Testis (tissue), 3 donors: Measurements from ENCODE around the gene RPTOR. TPM values are rescaled to one million over a fixed set of nuclear protein-coding genes. Genes with fewer than 3 reads are reported as not detected.
A peak's percentile ranks its signal among the peaks of the same experiment; 100 is the strongest.

ENCODE experiments used
- DNase-seq: peaks from one replicate; pipeline ENCODE4 v3.0.0-alpha.2; 2019
- H3K27ac ChIP-seq, 2 donors: fragments of 200-600 bp; sonication (generic); one replicate each; pipeline ENCODE4 v1.5.1; 2019
- H3K27me3 ChIP-seq: fragments of 200-600 bp; sonication (generic); one replicate; pipeline ENCODE4 v1.5.1; 2019
- H3K36me3 ChIP-seq: fragments of 200-600 bp; sonication (generic); one replicate; pipeline ENCODE4 v1.5.1; 2017; ENCODE audit warnings: low read depth; ENCODE audit errors: missing control alignments
- H3K4me1 ChIP-seq: fragments of 200-600 bp; sonication (generic); one replicate; pipeline ENCODE4 v1.5.1; 2019
- H3K4me3 ChIP-seq, 2 donors: fragments of 200-600 bp; sonication (generic); one replicate each; pipeline ENCODE4 v1.5.1; 2017 to 2019
- H3K9me3 ChIP-seq: fragments of 200-600 bp; sonication (generic); one replicate; pipeline ENCODE4 v1.5.1; 2017
- POLR2A ChIP-seq: fragments of 450-650 bp; IDR thresholded peaks from one replicate; pipeline ENCODE4 v1.6.1; 2017; ENCODE audit warnings: antibody characterized with exemption, mild to moderate bottlenecking, moderate library complexity
- WGBS, 2 donors: methylation state at CpG; one replicate each; pipeline ENCODE4 v1.1.5; 2018; 5-methylcytosine and 5-hydroxymethylcytosine counted together
- intact Hi-C: fragments of 100-400 bp; cut with DNase I; formaldehyde crosslinking; loops from one replicate; pipeline ENCODE4 v1.15.1; 2023; ENCODE audit warnings: low total_unique reads
- polyA plus RNA-seq: library from polyadenylated mRNA; stranded (reverse); fragments of 350-450 nt; fragmentation: Illumina TruSeq; extraction: RNeasy Lipid Tissue Mini Kit (QIAGEN cat#74804); gene quantifications from one replicate; pipeline ENCODE4 v1.2.3, GENCODE V29; 2014; ENCODE audit warnings: low read depth, low replicate concordance; ENCODE audit not compliant: insufficient read depth
- total RNA-seq, 2 donors: library from RNA; depleted of rRNA; stranded (reverse); fragments of >200 nt; gene quantifications; one replicate each; pipeline ENCODE4 v1.2.3, GENCODE V29; 2016
- TF ChIP-seq, protein P1 (sequence below), 3 experiments: fragments of 450-650 bp in 2 of 3; fragments of 200-600 bp in 1 of 3; sonication (generic) in 1 of 3; IDR thresholded peaks; one replicate each; pipeline ENCODE4 v1.5.1; 2016 to 2019; ENCODE audit warnings: antibody characterized with exemption in 3 of 3, mild to moderate bottlenecking in 2 of 3, moderate library complexity in 1 of 3

The RPTOR gene
- total and polyA plus RNA-seq, 3 donors from 2014 or later = 21.8 to 68.3 (median 56.6) TPM

DNA sequence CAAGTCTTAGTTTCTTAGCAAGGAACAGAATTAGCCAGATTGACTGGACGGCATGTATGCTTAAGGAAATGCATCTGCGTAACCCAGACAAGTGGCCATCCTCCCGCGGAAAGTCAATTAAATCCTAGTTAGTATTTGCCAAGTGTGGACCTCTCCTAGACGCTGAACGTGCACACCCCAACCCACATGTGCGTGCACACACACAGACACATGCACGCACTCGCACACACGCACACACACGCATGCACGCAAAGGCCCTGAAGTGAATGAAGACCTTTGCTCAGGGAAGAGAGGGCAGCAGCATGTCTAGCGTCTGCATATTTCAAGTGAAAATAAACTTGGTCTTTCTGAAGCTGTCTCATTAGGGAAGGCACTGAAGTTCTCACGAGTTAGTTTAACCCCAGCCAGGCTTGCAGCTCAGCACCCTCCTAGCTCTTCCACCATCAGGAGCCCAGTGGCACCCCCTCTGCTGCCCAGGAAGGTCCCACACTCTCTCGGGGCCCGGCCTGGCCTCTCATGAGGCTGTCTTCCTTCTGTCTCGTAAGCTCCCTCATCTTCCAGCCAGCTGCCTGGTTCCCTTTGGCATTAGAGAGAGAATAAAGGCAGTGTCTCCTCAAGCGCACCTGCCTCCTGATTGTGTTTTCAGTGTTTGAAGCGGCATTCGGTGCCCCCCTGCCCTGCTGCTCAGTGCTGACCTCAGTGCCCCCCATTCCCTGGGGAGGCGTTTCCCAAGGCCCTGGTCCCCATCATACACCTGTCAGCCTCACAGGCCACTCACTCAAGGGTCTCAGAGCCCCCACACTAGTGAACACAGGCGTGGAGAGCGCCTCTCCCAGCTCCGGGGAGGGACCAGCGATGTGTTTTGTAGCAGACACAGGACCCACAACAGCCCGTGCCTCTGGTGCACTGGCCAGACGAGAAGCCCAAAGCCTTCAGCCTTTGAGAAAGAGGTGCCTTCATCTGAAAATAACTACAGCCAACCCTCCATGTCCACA is 394.8 kb downstream of the RPTOR start:
- Histone ChIP-seq H3K4me3 (no peak overlapping the region), H3K9me3 (no peaks in the 10 kb centered on the region), H3K27me3 (no peaks in the 10 kb centered on the region), H3K4me1 (peaks cover 18% of the 10 kb centered on the region), H3K27ac (no peak overlapping the region), H3K36me3 (no peaks in the 10 kb centered on the region)
- DNase-seq = no peak
- 94% methylated on average over 24 to 27 of the region's 27 CpGs for WGBS, 2 donors
- no peak for TF ChIP-seq POLR2A
- TF ChIP-seq, protein P1, sequence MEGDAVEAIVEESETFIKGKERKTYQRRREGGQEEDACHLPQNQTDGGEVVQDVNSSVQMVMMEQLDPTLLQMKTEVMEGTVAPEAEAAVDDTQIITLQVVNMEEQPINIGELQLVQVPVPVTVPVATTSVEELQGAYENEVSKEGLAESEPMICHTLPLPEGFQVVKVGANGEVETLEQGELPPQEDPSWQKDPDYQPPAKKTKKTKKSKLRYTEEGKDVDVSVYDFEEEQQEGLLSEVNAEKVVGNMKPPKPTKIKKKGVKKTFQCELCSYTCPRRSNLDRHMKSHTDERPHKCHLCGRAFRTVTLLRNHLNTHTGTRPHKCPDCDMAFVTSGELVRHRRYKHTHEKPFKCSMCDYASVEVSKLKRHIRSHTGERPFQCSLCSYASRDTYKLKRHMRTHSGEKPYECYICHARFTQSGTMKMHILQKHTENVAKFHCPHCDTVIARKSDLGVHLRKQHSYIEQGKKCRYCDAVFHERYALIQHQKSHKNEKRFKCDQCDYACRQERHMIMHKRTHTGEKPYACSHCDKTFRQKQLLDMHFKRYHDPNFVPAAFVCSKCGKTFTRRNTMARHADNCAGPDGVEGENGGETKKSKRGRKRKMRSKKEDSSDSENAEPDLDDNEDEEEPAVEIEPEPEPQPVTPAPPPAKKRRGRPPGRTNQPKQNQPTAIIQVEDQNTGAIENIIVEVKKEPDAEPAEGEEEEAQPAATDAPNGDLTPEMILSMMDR (IDR thresholded peaks at IDR 0.05) = no peak
- intact Hi-C loops = no loop called here

- H3K36me3 ChIP-seq = no peaks in the 10 kb centered on the region
- DNase-seq = no peak
- H3K9me3 ChIP-seq = no peaks in the 10 kb centered on the region
- WGBS, 2 donors = 91 to 92% methylated on average over 24 to 38 of the region's 38 CpGs
- intact Hi-C loops = no loop called here
- TF ChIP-seq, protein P1 (IDR thresholded peaks at IDR 0.05) = no peak
- TF ChIP-seq POLR2A = no peak
- no peak overlapping the region for H3K4me3 ChIP-seq
- H3K27me3 ChIP-seq = no peaks in the 10 kb centered on the region
- peaks cover 18% of the 10 kb centered on the region for H3K4me1 ChIP-seq
- no peak overlapping the region for H3K27ac ChIP-seq
Observed at GRCh38 chr17:80940171-80941123, 395.8 kb downstream of the RPTOR start.

DNA sequence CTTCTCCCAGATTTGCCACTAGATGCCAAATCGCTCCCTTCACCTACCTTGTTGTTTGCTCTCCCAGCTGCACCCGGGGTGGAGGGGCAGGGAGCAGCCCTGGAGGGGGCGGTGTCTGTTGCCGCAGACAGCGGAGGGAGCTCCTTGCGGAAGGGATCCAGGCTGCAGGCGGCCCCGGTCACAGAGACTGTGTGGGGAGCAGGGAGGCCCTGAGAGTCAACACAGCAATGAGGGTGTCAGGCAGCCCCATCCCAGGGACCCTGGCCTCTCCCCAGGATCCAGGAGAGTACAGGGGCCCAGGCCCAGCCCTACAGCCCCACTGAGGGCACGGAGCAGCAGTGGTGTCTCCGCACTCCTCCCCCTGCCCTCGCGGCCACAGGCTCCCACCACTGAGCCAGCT is 396.5 kb downstream of the RPTOR start:
- TF ChIP-seq POLR2A = no peak
- TF ChIP-seq, protein P1 (IDR thresholded peaks at IDR 0.05) = no peak
- H3K27ac ChIP-seq = no peak overlapping the region
- H3K36me3 ChIP-seq = no peaks in the 10 kb centered on the region
- no peaks in the 10 kb centered on the region for H3K27me3 ChIP-seq
- WGBS, 2 donors = 95 to 96% methylated on average over 8 to 12 of the region's 12 CpGs
- no peak overlapping the region for H3K4me3 ChIP-seq
- peaks cover 18% of the 10 kb centered on the region for H3K4me1 ChIP-seq
- intact Hi-C loops = no loop called here
- no peak for DNase-seq
- H3K9me3 ChIP-seq = no peaks in the 10 kb centered on the region

DNA sequence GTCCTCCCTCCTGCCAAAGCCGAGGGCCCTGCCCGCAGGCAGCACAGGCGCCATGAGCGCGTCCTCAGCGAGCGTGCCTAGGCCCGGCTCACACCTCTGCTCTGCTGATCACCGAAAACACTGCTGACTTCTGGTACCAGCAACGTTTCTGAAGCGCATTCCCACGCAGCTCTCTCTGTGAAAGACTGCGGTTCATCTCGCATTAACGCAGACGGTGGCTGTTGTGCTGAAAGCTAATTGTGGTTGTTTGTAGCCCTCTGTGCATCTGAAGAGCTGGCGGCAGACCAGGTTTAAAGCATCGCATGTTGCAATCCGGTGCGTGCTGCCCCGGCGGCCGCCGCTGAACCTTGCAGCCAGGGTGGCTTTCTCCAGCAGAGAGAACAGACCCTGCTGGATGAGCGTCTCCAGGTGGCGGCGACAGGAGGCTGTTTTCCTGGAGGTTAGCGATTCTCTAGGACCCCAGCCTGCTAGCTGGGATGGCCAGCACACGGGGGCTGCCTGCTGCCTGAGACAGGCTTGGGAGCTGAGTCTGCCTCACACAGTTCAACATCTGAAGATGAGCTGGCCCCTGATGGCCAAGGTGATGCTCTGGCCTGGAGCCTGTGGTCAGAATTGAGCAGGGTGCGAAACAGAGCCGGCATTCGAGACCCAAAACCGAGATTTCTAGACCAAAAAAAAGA is 397.2 kb downstream of the RPTOR start:
- DNase-seq = peak; percentile 68
- no peaks in the 10 kb centered on the region for H3K36me3 ChIP-seq
- H3K27ac ChIP-seq = no peak overlapping the region
- intact Hi-C loops = no loop called here
- H3K4me1 ChIP-seq = peaks cover 18% of the 10 kb centered on the region
- H3K9me3 ChIP-seq = no peaks in the 10 kb centered on the region
- no peaks in the 10 kb centered on the region for H3K27me3 ChIP-seq
- H3K4me3 ChIP-seq = no peak overlapping the region
- WGBS, 2 donors = 64 to 78% methylated on average over 29 to 33 of the region's 33 CpGs
- TF ChIP-seq, protein P1 (IDR thresholded peaks at IDR 0.05) = no peak
- no peak for TF ChIP-seq POLR2A
